Thoracic aorta (tissue), 2 donors: Measurements from ENCODE around the gene ELF4. TPM values are rescaled to one million over a fixed set of nuclear protein-coding genes. Genes with fewer than 3 reads are reported as not detected.

Source experiments
- ATAC-seq: fragments of 150-250 bp; one replicate; pipeline ENCODE4 v1.8.0; 2017; ENCODE audit warnings: low read depth; ENCODE audit not compliant: insufficient number of reproducible peaks, low FRiP score
- DNase-seq: peaks from one replicate; pipeline ENCODE4 v3.0.0-alpha.2; 2020; ENCODE audit warnings: low spot score
- H3K27ac ChIP-seq, 2 donors: fragments of 200-600 bp; sonication (generic); 1 replicate in 1 of 2; 2 replicates in 1 of 2; pipeline ENCODE4 v1.5.1; 2016; ENCODE audit warnings: mild to moderate bottlenecking in 2 of 2, moderate library complexity in 2 of 2
- H3K27me3 ChIP-seq: fragments of 200-600 bp; sonication (generic); replicated peaks from 2 replicates; pipeline ENCODE4 v1.6.0; 2016; ENCODE audit warnings: mild to moderate bottlenecking; ENCODE audit not compliant: insufficient read depth
- H3K36me3 ChIP-seq: fragments of 200-600 bp; sonication (generic); one replicate; pipeline ENCODE4 v1.5.1; 2016
- H3K4me1 ChIP-seq, 2 donors: fragments of 200-600 bp; sonication (generic); 1 replicate in 1 of 2; 2 replicates in 1 of 2; pipeline versions ENCODE4 v1.5.1 to v1.6.0; 2016; ENCODE audit warnings: low read depth in 2 of 2, mild to moderate bottlenecking in 1 of 2; ENCODE audit not compliant: control insufficient read depth in 1 of 2
- H3K4me3 ChIP-seq: fragments of 200-600 bp; sonication (generic); 2 replicates; pipeline ENCODE4 v1.5.1; 2016; ENCODE audit warnings: mild to moderate bottlenecking
- H3K9me3 ChIP-seq: fragments of 200-600 bp; sonication (generic); 2 replicates; pipeline ENCODE4 v1.5.1; 2016
- CTCF ChIP-seq: fragments of 200-600 bp; sonication (generic); IDR thresholded peaks from one replicate; pipeline ENCODE4 v1.5.1; 2019; ENCODE audit warnings: antibody characterized with exemption
- total RNA-seq, 2 donors: library from RNA; depleted of rRNA; stranded (reverse); fragments of >200 nt; gene quantifications; one replicate each; pipeline versions ENCODE4 v1.1.0 to v1.2.3, GENCODE V29; 2016

The ELF4 gene
- total RNA-seq, 2 donors from 2014 or later: 11.1 to 16.9 TPM

GRCh38 chrX:130028196-130028595 is 82.1 kb downstream of the ELF4 start:
- H3K27me3 ChIP-seq: no peaks in the 10 kb centered on the region
- H3K36me3 ChIP-seq: peaks cover 19% of the 10 kb centered on the region
- H3K9me3 ChIP-seq: no peaks in the 10 kb centered on the region
- TF ChIP-seq CTCF: peak; percentile 52
- no peaks in the 10 kb centered on the region for H3K4me1 ChIP-seq
- ATAC-seq: no peak
- H3K27ac ChIP-seq: no peak overlapping the region
- H3K4me3 ChIP-seq: no peak overlapping the region
- DNase-seq: no peak

GRCh38 chrX:130027569-130027968 is 82.7 kb downstream of the ELF4 start:
- H3K27me3 ChIP-seq: no peaks in the 10 kb centered on the region
- H3K9me3 ChIP-seq: no peaks in the 10 kb centered on the region
- ATAC-seq: no peak
- no peak for DNase-seq
- no peak overlapping the region for H3K4me3 ChIP-seq
- peaks cover 24% of the 10 kb centered on the region for H3K36me3 ChIP-seq
- H3K4me1 ChIP-seq: no peaks in the 10 kb centered on the region
- no peak for TF ChIP-seq CTCF
- no peak overlapping the region for H3K27ac ChIP-seq

GRCh38 chrX:130025256-130025655 is 85.0 kb downstream of the ELF4 start:
- Histone ChIP-seq H3K4me1 (no peaks in the 10 kb centered on the region), H3K4me3 (no peak overlapping the region), H3K27me3 (no peaks in the 10 kb centered on the region), H3K9me3 (no peaks in the 10 kb centered on the region), H3K27ac (no peak overlapping the region), H3K36me3 (peaks cover 29% of the 10 kb centered on the region)
- DNase-seq: no peak
- TF ChIP-seq CTCF: no peak
- no peak for ATAC-seq

GRCh38 chrX:130024127-130024526 is 86.2 kb downstream of the ELF4 start:
- DNase-seq: peak; percentile 23
- H3K27ac ChIP-seq: no peak overlapping the region

GRCh38 chrX:130020661-130021324 is 89.5 kb downstream of the ELF4 start:
- H3K36me3 ChIP-seq: peaks cover 22% of the 10 kb centered on the region
- TF ChIP-seq CTCF: no peak
- H3K4me3 ChIP-seq: no peak overlapping the region
- no peaks in the 10 kb centered on the region for H3K27me3 ChIP-seq
- H3K4me1 ChIP-seq: peaks cover 0 to 4% of the 10 kb centered on the region in 2 donors
- DNase-seq (no peak), ATAC-seq (no peak)
- no peaks in the 10 kb centered on the region for H3K9me3 ChIP-seq
- H3K27ac ChIP-seq: no peak overlapping the region

More at GRCh38 chrX:130024127-130024526, 86.2 kb downstream of the ELF4 start:
- ATAC-seq: peak; percentile 43
- H3K4me1 ChIP-seq: peaks cover 0 to under 1% of the 10 kb centered on the region in 2 donors
- H3K9me3 ChIP-seq: no peaks in the 10 kb centered on the region
- peaks cover 29% of the 10 kb centered on the region for H3K36me3 ChIP-seq
- H3K4me3 ChIP-seq: no peak overlapping the region
- H3K27me3 ChIP-seq: no peaks in the 10 kb centered on the region
- TF ChIP-seq CTCF: no peak
